Thyroid gland (tissue), 4 donors: ENCODE data around the gene AIF1L. TPM values are rescaled to one million over a fixed set of nuclear protein-coding genes. Genes with fewer than 3 reads are reported as not detected.
A peak's percentile ranks its signal among the peaks of the same experiment; 100 is the strongest.

ENCODE experiments used
- DNase-seq, 2 donors: peaks; one replicate each; pipeline ENCODE4 v3.0.0-alpha.2; 2019
- H3K27ac ChIP-seq, 3 donors: fragments of 200-600 bp; sonication (generic); 1 replicate in 2 of 3; 2 replicates in 1 of 3; pipeline ENCODE4 v1.5.1; 2016 to 2019; ENCODE audit warnings: mild to moderate bottlenecking in 1 of 3, moderate library complexity in 1 of 3
- H3K27me3 ChIP-seq: fragments of 200-600 bp; sonication (generic); one replicate; pipeline ENCODE4 v1.5.1; 2019
- H3K36me3 ChIP-seq, 2 donors: fragments of 200-600 bp; sonication (generic); one replicate each; pipeline ENCODE4 v1.5.1; 2016 to 2019
- H3K4me1 ChIP-seq, 2 donors: fragments of 200-600 bp; sonication (generic); one replicate each; pipeline ENCODE4 v1.5.1; 2017 to 2019
- H3K4me3 ChIP-seq, 3 donors: fragments of 200-600 bp; sonication (generic); replicated peaks in 1 of 3; 1 replicate in 2 of 3; 2 replicates in 1 of 3; pipeline ENCODE4 v1.5.1; 2016; ENCODE audit warnings: mild to moderate bottlenecking in 1 of 3
- H3K9me3 ChIP-seq: fragments of 200-600 bp; sonication (generic); one replicate; pipeline ENCODE4 v1.5.1; 2017
- CTCF ChIP-seq, 6 experiments: fragments of 200-600 bp in 3 of 6; fragments of 450-650 bp in 3 of 6; sonication (generic) in 3 of 6; IDR thresholded peaks; one replicate each; pipeline ENCODE4 v1.5.1; 2016 to 2019; ENCODE audit warnings: antibody characterized with exemption in 6 of 6, mild to moderate bottlenecking in 2 of 6, inconsistent platforms in 1 of 6, moderate library complexity in 1 of 6
- POLR2A ChIP-seq, 2 donors: fragments of 450-650 bp; IDR thresholded peaks; one replicate each; pipeline ENCODE4 v1.6.1; 2017; ENCODE audit warnings: antibody characterized with exemption in 2 of 2, mild to moderate bottlenecking in 2 of 2, moderate library complexity in 1 of 2
- WGBS, 2 donors: methylation state at CpG; one replicate each; pipeline ENCODE4 v1.1.5; 2017; 5-methylcytosine and 5-hydroxymethylcytosine counted together
- intact Hi-C: fragments of 100-400 bp; cut with DNase I; formaldehyde crosslinking; loops from one replicate; pipeline ENCODE4 v1.15.1; 2023
- total RNA-seq, 4 donors: library from RNA; depleted of rRNA; stranded (reverse); fragments of >200 nt; gene quantifications; one replicate each; pipeline ENCODE4 v1.2.3, GENCODE V29; 2016

AIF1L gene
- total RNA-seq, 4 donors from 2014 or later, result 43.0 to 114 (median 87.9) TPM

GRCh38 chr9:131068076-131068816 lies 28.1 kb upstream of the AIF1L start:
- Histone ChIP-seq H3K4me1 (no peaks in the 10 kb centered on the region), H3K27me3 (no peaks in the 10 kb centered on the region), H3K36me3 (no peaks in the 10 kb centered on the region), H3K9me3 (no peaks in the 10 kb centered on the region), H3K4me3 (no peak overlapping the region), H3K27ac (no peak overlapping the region)
- peak; percentile 71 to 73 for DNase-seq
- no peak for TF ChIP-seq POLR2A (IDR thresholded peaks at IDR 0.05)
- WGBS, 2 donors, result 41 to 45% methylated on average over 10 to 12 of the region's 14 CpGs
- intact Hi-C loops, result no loop called here

GRCh38 chr9:131069699-131070098 lies 26.6 kb upstream of the AIF1L start:
- no peak for TF ChIP-seq CTCF (IDR thresholded peaks at IDR 0.05)
- no peak for TF ChIP-seq POLR2A (IDR thresholded peaks at IDR 0.05)
- no peak for DNase-seq
- Histone ChIP-seq H3K36me3 (no peaks in the 10 kb centered on the region), H3K27ac (no peak overlapping the region), H3K9me3 (no peaks in the 10 kb centered on the region), H3K4me3 (no peak overlapping the region), H3K4me1 (no peaks in the 10 kb centered on the region), H3K27me3 (no peaks in the 10 kb centered on the region)
- intact Hi-C loops, result no loop called here
- 86 to 97% methylated on average over 11 to 12 of the region's 15 CpGs for WGBS, 2 donors

GRCh38 chr9:131072107-131072870 lies 24.0 kb upstream of the AIF1L start:
- no peak for TF ChIP-seq POLR2A (IDR thresholded peaks at IDR 0.05)
- H3K4me3 ChIP-seq, result no peak overlapping the region
- intact Hi-C loops, result no loop called here

GRCh38 chr9:131072871-131073237 lies 23.5 kb upstream of the AIF1L start:
- TF ChIP-seq POLR2A (IDR thresholded peaks at IDR 0.05) (no peak), CTCF (IDR thresholded peaks at IDR 0.05) (no peak)
- H3K9me3 ChIP-seq, result no peaks in the 10 kb centered on the region
- no peak overlapping the region for H3K27ac ChIP-seq
- WGBS, 2 donors, result 88 to 92% methylated on average over 9 of the region's 9 CpGs
- intact Hi-C loops, result no loop called here
- no peak for DNase-seq
- H3K27me3 ChIP-seq, result no peaks in the 10 kb centered on the region
- H3K4me1 ChIP-seq, result peaks cover 0 to 9% of the 10 kb centered on the region in 2 donors
- H3K4me3 ChIP-seq, result no peak overlapping the region
- no peaks in the 10 kb centered on the region for H3K36me3 ChIP-seq

More at GRCh38 chr9:131072107-131072870, 24.0 kb upstream of the AIF1L start:
- Histone ChIP-seq H3K4me1 (peaks cover 0 to 9% of the 10 kb centered on the region in 2 donors), H3K27ac (no peak overlapping the region), H3K36me3 (no peaks in the 10 kb centered on the region), H3K27me3 (no peaks in the 10 kb centered on the region), H3K9me3 (no peaks in the 10 kb centered on the region)
- DNase-seq, result no peak
- 81 to 88% methylated on average over 8 to 16 of the region's 16 CpGs for WGBS, 2 donors

GRCh38 chr9:131076347-131077195 lies 19.8 kb upstream of the AIF1L start:
- Histone ChIP-seq H3K9me3 (no peaks in the 10 kb centered on the region), H3K27ac (peak overlapping the region in 2 of 3 donors; percentile 50 to 68), H3K27me3 (no peaks in the 10 kb centered on the region), H3K4me1 (peaks cover 0 to 9% of the 10 kb centered on the region in 2 donors), H3K4me3 (no peak overlapping the region), H3K36me3 (no peaks in the 10 kb centered on the region)
- peak; percentile 64 to 69 for DNase-seq
- no peak for TF ChIP-seq POLR2A (IDR thresholded peaks at IDR 0.05)
- no peak for TF ChIP-seq CTCF (IDR thresholded peaks at IDR 0.05)
- 55 to 64% methylated on average over 15 of the region's 15 CpGs for WGBS, 2 donors
- intact Hi-C loops, result no loop called here
